NT2/D1 (cell line): ENCODE results near the gene TMEM271.

Experiments used
- DNase-seq: peaks from one replicate; pipeline ENCODE4 v3.0.0-alpha.2; 2011; ENCODE audit warnings: low read depth, low spot score
- H3K27me3 ChIP-seq: 2 replicates; pipeline ENCODE4 v1.6.0; 2011; ENCODE audit warnings: mild to moderate bottlenecking; ENCODE audit not compliant: insufficient read length, insufficient read depth
- H3K36me3 ChIP-seq: 2 replicates; pipeline ENCODE4 v1.6.1; 2011; ENCODE audit warnings: mild to moderate bottlenecking, low read length, mixed read lengths; ENCODE audit not compliant: insufficient read depth, insufficient read length
- H3K4me1 ChIP-seq: 2 replicates; pipeline ENCODE4 v1.5.1; 2011; ENCODE audit not compliant: insufficient read depth, insufficient read length
- H3K4me3 ChIP-seq: 2 replicates; pipeline ENCODE4 v1.5.1; 2011; ENCODE audit warnings: low read depth; ENCODE audit not compliant: insufficient read length
- H3K9ac ChIP-seq: 2 replicates; pipeline ENCODE4 v1.6.0; 2011; ENCODE audit warnings: low read depth; ENCODE audit not compliant: insufficient read length
- H3K9me3 ChIP-seq: 2 replicates; pipeline ENCODE4 v1.5.1; 2011; ENCODE audit warnings: mild to moderate bottlenecking, low read length; ENCODE audit not compliant: insufficient read depth
- SUZ12 ChIP-seq: IDR thresholded peaks from 2 replicates; pipeline ENCODE4 v1.6.1; 2011; ENCODE audit not compliant: insufficient read length, insufficient read depth; ENCODE audit errors: extremely low read depth
- YY1 ChIP-seq: IDR thresholded peaks from 2 replicates; pipeline ENCODE4 v1.6.1; 2011; ENCODE audit not compliant: insufficient read length, insufficient read depth
- ZNF274 ChIP-seq: IDR thresholded peaks from 2 replicates; pipeline ENCODE4 v1.6.1; 2011; ENCODE audit warnings: mild to moderate bottlenecking, low read depth, low read length

The TMEM271 gene

GRCh38 chr4:605702-606425, 29.8 kb upstream of the TMEM271 start:
- Histone ChIP-seq H3K9me3 (no peaks in the 10 kb centered on the region), H3K27me3 (no peaks in the 10 kb centered on the region), H3K36me3 (no peaks in the 10 kb centered on the region), H3K4me1 (peaks cover 10% of the 10 kb centered on the region), H3K9ac (no peak overlapping the region), H3K4me3 (no peak overlapping the region)
- DNase-seq: no peak
- no peak for TF ChIP-seq SUZ12
- no peak for TF ChIP-seq ZNF274
- TF ChIP-seq YY1: no peak

- no peak for DNase-seq
- Histone ChIP-seq H3K9me3 (no peaks in the 10 kb centered on the region), H3K36me3 (no peaks in the 10 kb centered on the region), H3K27me3 (no peaks in the 10 kb centered on the region), H3K9ac (no peak overlapping the region), H3K4me1 (peaks cover 16% of the 10 kb centered on the region), H3K4me3 (no peak overlapping the region)
- TF ChIP-seq SUZ12 (no peak), ZNF274 (no peak), YY1 (no peak)
Measured at GRCh38 chr4:604131-604530, 28.0 kb upstream of the TMEM271 start.

GRCh38 chr4:602559-602942, 26.5 kb upstream of the TMEM271 start:
- no peaks in the 10 kb centered on the region for H3K27me3 ChIP-seq
- TF ChIP-seq SUZ12 (no peak), ZNF274 (no peak), YY1 (no peak)
- H3K4me1 ChIP-seq: peaks cover 18% of the 10 kb centered on the region
- peak; percentile 77 for DNase-seq
- no peaks in the 10 kb centered on the region for H3K36me3 ChIP-seq
- H3K4me3 ChIP-seq: no peak overlapping the region
- H3K9me3 ChIP-seq: no peaks in the 10 kb centered on the region
- no peak overlapping the region for H3K9ac ChIP-seq

GRCh38 chr4:601612-602558, 25.8 kb upstream of the TMEM271 start:
- no peaks in the 10 kb centered on the region for H3K27me3 ChIP-seq
- no peaks in the 10 kb centered on the region for H3K9me3 ChIP-seq
- no peak for DNase-seq
- TF ChIP-seq YY1 (no peak), SUZ12 (no peak), ZNF274 (no peak)
- H3K4me3 ChIP-seq: no peak overlapping the region
- H3K9ac ChIP-seq: no peak overlapping the region
- H3K4me1 ChIP-seq: peaks cover 18% of the 10 kb centered on the region
- H3K36me3 ChIP-seq: no peaks in the 10 kb centered on the region

GRCh38 chr4:600850-601515, 24.9 kb upstream of the TMEM271 start:
- TF ChIP-seq ZNF274: no peak
- no peak for TF ChIP-seq YY1
- no peak for TF ChIP-seq SUZ12
- peaks cover 18% of the 10 kb centered on the region for H3K4me1 ChIP-seq
- no peak overlapping the region for H3K9ac ChIP-seq
- no peaks in the 10 kb centered on the region for H3K27me3 ChIP-seq
- H3K4me3 ChIP-seq: no peak overlapping the region
- no peak for DNase-seq
- H3K9me3 ChIP-seq: no peaks in the 10 kb centered on the region
- no peaks in the 10 kb centered on the region for H3K36me3 ChIP-seq

- Histone ChIP-seq H3K4me3 (no peak overlapping the region), H3K9ac (no peak overlapping the region), H3K36me3 (no peaks in the 10 kb centered on the region), H3K27me3 (no peaks in the 10 kb centered on the region), H3K9me3 (no peaks in the 10 kb centered on the region), H3K4me1 (peaks cover 18% of the 10 kb centered on the region)
- no peak for TF ChIP-seq YY1
- TF ChIP-seq SUZ12: no peak
- TF ChIP-seq ZNF274: no peak
- DNase-seq: no peak
Measured at GRCh38 chr4:600166-600565, 24.1 kb upstream of the TMEM271 start.
